Stomach (tissue), 4 donors: Measurements from ENCODE around the gene MTO1.

ENCODE experiments used
- CTCF ChIP-seq, 7 experiments: fragments of 450-650 bp in 4 of 7; fragments of 200-600 bp in 3 of 7; sonication (generic) in 3 of 7; IDR thresholded peaks; one replicate each; pipeline ENCODE4 v1.5.1; 2016 to 2019; ENCODE audit warnings: antibody characterized with exemption in 7 of 7, control low read depth in 2 of 7, mild to moderate bottlenecking in 1 of 7
- POLR2A ChIP-seq, 4 donors: fragments of 450-650 bp; IDR thresholded peaks; one replicate each; pipeline ENCODE4 v1.6.1; 2016; ENCODE audit warnings: antibody characterized with exemption in 4 of 4, control low read depth in 2 of 4, mild to moderate bottlenecking in 1 of 4, moderate library complexity in 1 of 4
- POLR2AphosphoS5 ChIP-seq, 3 donors: sonication (generic); formaldehyde crosslinking; IDR thresholded peaks; one replicate each; pipeline ENCODE4 v1.6.1; 2016; ENCODE audit warnings: antibody characterized with exemption in 3 of 3

GRCh38 chr6:73505142-73505541, 43.6 kb downstream of the MTO1 start:
- TF ChIP-seq POLR2A (IDR thresholded peaks at IDR 0.05), result no peak
- TF ChIP-seq CTCF (IDR thresholded peaks at IDR 0.05), result no peak
- TF ChIP-seq POLR2AphosphoS5 (IDR thresholded peaks at IDR 0.05), result no peak
